Measurements from ENCODE around the gene FAM124B.

DNA sequence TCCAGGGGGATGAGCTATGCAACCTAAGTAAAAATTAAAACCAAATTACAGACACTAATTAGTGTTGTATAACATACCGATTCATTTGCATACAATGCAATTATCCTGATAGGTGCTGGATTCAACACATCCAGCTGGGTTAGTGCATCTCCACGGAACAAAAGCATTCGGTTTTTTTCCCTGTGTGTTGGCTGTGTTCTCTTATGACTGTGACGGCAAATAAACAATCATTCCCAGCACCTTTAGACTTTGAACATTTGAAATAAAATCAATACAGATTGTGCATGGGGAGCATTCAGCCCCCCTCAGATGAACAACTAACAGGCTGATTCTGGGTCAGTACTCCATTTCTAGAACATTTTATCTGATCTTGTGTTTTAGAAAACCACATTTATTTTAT lies 22.7 kb downstream of the FAM124B start:
- TF ChIP-seq POLR2AphosphoS5 (IDR thresholded peaks at IDR 0.05; ENCODE audit: low read depth, low read length) (no peak), POLR2A (IDR thresholded peaks at IDR 0.05; ENCODE audit: low read depth, low read length) (no peak), TAF1 (IDR thresholded peaks at IDR 0.05; ENCODE audit: low read depth, low read length) (no peak), PAX5 (IDR thresholded peaks at IDR 0.05; ENCODE audit: insufficient read depth, low read length, severe bottlenecking) (no peak), POU2F2 (IDR thresholded peaks at IDR 0.05; ENCODE audit: low read depth, low read length) (no peak), SPI1 (IDR thresholded peaks at IDR 0.05; ENCODE audit: low read depth, low read length) (no peak)

Measured in GM12891 (cell line).